ENCODE results near the gene TNIP2.

DNA sequence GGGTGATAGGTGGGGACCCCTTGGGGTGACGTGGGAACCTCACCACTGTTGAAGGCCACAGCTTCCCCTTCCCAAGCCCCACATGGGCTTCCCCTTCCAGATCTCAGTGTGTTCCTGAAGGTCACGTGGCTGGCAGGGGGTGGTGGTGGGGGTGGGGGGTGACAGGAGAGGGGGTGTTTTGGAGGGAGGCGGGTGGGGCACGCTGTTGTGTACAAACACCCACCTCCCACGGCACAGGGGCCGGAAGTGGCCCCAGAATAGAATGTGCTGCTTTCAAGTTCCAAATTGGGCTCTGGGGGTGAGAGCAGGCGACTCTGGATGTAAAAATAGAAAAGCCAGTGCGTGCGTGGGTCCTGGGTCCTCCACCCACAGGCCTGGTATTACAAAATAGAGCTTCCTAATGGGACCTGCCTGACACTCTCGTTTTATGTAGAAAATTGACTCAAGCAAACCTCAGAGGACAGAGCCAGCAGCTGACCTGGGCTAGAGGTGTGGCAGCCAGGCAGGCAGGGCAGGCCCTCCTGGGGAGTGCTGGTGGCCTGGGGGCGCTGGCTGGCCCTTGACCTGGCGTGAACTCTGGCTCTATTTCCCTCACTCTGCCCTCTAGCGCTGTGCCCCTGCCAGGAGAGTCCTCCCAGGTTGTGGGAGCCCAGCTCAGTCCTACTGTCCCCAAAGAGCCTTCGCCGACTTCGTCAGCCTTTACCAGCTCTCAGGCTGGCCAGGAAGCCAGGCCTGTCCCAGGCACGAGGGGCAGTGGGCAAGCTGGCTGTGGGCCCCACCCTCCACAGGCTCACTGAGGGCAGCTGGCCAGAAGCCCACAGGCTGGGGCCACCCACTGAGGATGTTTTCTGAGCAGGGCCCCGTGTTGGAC is 31.3 kb upstream of the TNIP2 start:
- TF ChIP-seq, protein P1, sequence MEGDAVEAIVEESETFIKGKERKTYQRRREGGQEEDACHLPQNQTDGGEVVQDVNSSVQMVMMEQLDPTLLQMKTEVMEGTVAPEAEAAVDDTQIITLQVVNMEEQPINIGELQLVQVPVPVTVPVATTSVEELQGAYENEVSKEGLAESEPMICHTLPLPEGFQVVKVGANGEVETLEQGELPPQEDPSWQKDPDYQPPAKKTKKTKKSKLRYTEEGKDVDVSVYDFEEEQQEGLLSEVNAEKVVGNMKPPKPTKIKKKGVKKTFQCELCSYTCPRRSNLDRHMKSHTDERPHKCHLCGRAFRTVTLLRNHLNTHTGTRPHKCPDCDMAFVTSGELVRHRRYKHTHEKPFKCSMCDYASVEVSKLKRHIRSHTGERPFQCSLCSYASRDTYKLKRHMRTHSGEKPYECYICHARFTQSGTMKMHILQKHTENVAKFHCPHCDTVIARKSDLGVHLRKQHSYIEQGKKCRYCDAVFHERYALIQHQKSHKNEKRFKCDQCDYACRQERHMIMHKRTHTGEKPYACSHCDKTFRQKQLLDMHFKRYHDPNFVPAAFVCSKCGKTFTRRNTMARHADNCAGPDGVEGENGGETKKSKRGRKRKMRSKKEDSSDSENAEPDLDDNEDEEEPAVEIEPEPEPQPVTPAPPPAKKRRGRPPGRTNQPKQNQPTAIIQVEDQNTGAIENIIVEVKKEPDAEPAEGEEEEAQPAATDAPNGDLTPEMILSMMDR (IDR thresholded peaks at IDR 0.05): no peak
- no peak for TF ChIP-seq POLR2A (IDR thresholded peaks at IDR 0.05)

Measured in upper lobe of left lung (tissue), 4 donors.